DND-41 (cell line): ENCODE measurements around the gene PIK3AP1.

Experiments used
- ATAC-seq: fragments of 200-7000 bp; cut with Tn5 transposase; 3 replicates; pipeline ENCODE4 v1.9.1; 2021; ENCODE audit warnings: low read depth; ENCODE audit not compliant: insufficient read depth
- DNase-seq: peaks from one replicate; pipeline ENCODE4 v3.0.0-alpha.2; 2020
- H2AFZ ChIP-seq: 2 replicates; pipeline ENCODE4 v1.6.0; 2012; ENCODE audit warnings: low read depth, low read length
- H3K27ac ChIP-seq: 2 replicates; pipeline ENCODE4 v1.5.1; 2012; ENCODE audit warnings: low read length, inconsistent platforms
- H3K27me3 ChIP-seq: fragments of 200-600 bp; sonication (generic); 2 replicates; pipeline ENCODE4 v1.6.0; 2012; ENCODE audit warnings: low read length, mild to moderate bottlenecking, inconsistent platforms; ENCODE audit not compliant: insufficient read depth, poor library complexity
- H3K36me3 ChIP-seq: 2 replicates; pipeline ENCODE4 v1.5.1; 2012; ENCODE audit warnings: low read length, inconsistent platforms; ENCODE audit not compliant: insufficient read depth
- H3K4me1 ChIP-seq: 2 replicates; pipeline ENCODE4 v1.5.1; 2012; ENCODE audit warnings: mild to moderate bottlenecking, low read length; ENCODE audit not compliant: insufficient read depth
- H3K4me2 ChIP-seq: 2 replicates; pipeline ENCODE4 v1.6.0; 2012; ENCODE audit warnings: mild to moderate bottlenecking, moderate library complexity, low read length, inconsistent platforms; ENCODE audit not compliant: insufficient read depth
- H3K4me3 ChIP-seq, 2 experiments: fragments of 200-600 bp in 1 of 2; shearing (Covaris generic) in 1 of 2; 2 replicates each; pipeline ENCODE4 v1.5.1; 2012 to 2016; ENCODE audit warnings: inconsistent platforms in 2 of 2, low read length in 2 of 2, mild to moderate bottlenecking in 2 of 2, low read depth in 1 of 2, moderate library complexity in 1 of 2
- H3K79me2 ChIP-seq: 2 replicates; pipeline ENCODE4 v1.6.0; 2012; ENCODE audit warnings: low read length, inconsistent platforms; ENCODE audit not compliant: insufficient read depth
- H3K9ac ChIP-seq: 2 replicates; pipeline ENCODE4 v1.6.0; 2012; ENCODE audit warnings: low read depth, mild to moderate bottlenecking, inconsistent platforms, low read length, moderate library complexity
- H3K9me3 ChIP-seq: 2 replicates; pipeline ENCODE4 v1.5.1; 2012; ENCODE audit warnings: low read length, moderate library complexity, mild to moderate bottlenecking, inconsistent platforms; ENCODE audit not compliant: insufficient read depth, severe bottlenecking
- H4K20me1 ChIP-seq: 2 replicates; pipeline ENCODE4 v1.6.0; 2012; ENCODE audit warnings: low read length; ENCODE audit not compliant: insufficient read depth
- CTCF ChIP-seq: IDR thresholded peaks from 2 replicates; pipeline ENCODE4 v1.5.1; 2012; ENCODE audit warnings: borderline replicate concordance, low read length, moderate library complexity, mild to moderate bottlenecking; ENCODE audit not compliant: poor library complexity, severe bottlenecking; ENCODE audit errors: extremely low read depth
- EZH2 ChIP-seq: IDR thresholded peaks from 3 replicates; pipeline ENCODE4 v1.6.1; 2012; ENCODE audit warnings: borderline replicate concordance, low read depth, mild to moderate bottlenecking, moderate library complexity, low read length, inconsistent platforms; ENCODE audit not compliant: severe bottlenecking

Gene PIK3AP1

GRCh38 chr10:96565774-96566173 is 154.5 kb downstream of the PIK3AP1 start:
- H3K79me2 ChIP-seq, result peaks cover 64% of the 10 kb centered on the region
- no peak overlapping the region for H2AFZ ChIP-seq
- TF ChIP-seq CTCF (no peak), EZH2 (no peak)
- H3K27me3 ChIP-seq, result no peaks in the 10 kb centered on the region
- no peak for ATAC-seq
- H4K20me1 ChIP-seq, result peaks cover 43% of the 10 kb centered on the region; the same call in 1 of the 2 replicates
- H3K36me3 ChIP-seq, result peaks cover 68% of the 10 kb centered on the region
- H3K4me2 ChIP-seq, result no peak overlapping the region
- H3K4me3 ChIP-seq, result no peak overlapping the region
- no peak overlapping the region for H3K9ac ChIP-seq
- no peaks in the 10 kb centered on the region for H3K9me3 ChIP-seq
- DNase-seq, result no peak
- no peak overlapping the region for H3K27ac ChIP-seq
- H3K4me1 ChIP-seq, result no peaks in the 10 kb centered on the region

- H3K9me3 ChIP-seq, result no peaks in the 10 kb centered on the region
- H3K79me2 ChIP-seq, result peaks cover 20% of the 10 kb centered on the region
- no peak overlapping the region for H2AFZ ChIP-seq
- H3K4me1 ChIP-seq, result no peaks in the 10 kb centered on the region
- H3K36me3 ChIP-seq, result peaks cover 77% of the 10 kb centered on the region
- TF ChIP-seq EZH2 (no peak), CTCF (no peak)
- no peak for DNase-seq
- no peak overlapping the region for H3K4me3 ChIP-seq
- H3K27me3 ChIP-seq, result no peaks in the 10 kb centered on the region
- H3K4me2 ChIP-seq, result no peak overlapping the region
- no peak overlapping the region for H3K27ac ChIP-seq
- no peak overlapping the region for H3K9ac ChIP-seq
- ATAC-seq, result no peak
- peaks cover 15% of the 10 kb centered on the region; the same call in 1 of the 2 replicates for H4K20me1 ChIP-seq
Observed at GRCh38 chr10:96560966-96561887, 159.1 kb downstream of the PIK3AP1 start.

- Histone ChIP-seq H3K27me3 (no peaks in the 10 kb centered on the region), H3K79me2 (peaks cover 14% of the 10 kb centered on the region), H3K36me3 (peaks cover 82% of the 10 kb centered on the region), H2AFZ (no peak overlapping the region), H3K4me3 (no peak overlapping the region), H3K4me1 (no peaks in the 10 kb centered on the region), H3K9ac (no peak overlapping the region), H3K27ac (no peak overlapping the region), H4K20me1 (peaks cover 11% of the 10 kb centered on the region; the same call in 1 of the 2 replicates), H3K9me3 (no peaks in the 10 kb centered on the region), H3K4me2 (no peak overlapping the region)
- TF ChIP-seq CTCF (no peak), EZH2 (no peak)
- ATAC-seq, result no peak
- no peak for DNase-seq
Observed at GRCh38 chr10:96560489-96560888, 159.8 kb downstream of the PIK3AP1 start.
